Lung (tissue), 12 donors: ENCODE results near the gene MYBBP1A. TPM values are rescaled to one million over a fixed set of nuclear protein-coding genes. Genes with fewer than 3 reads are reported as not detected.

Experiments used
- ATAC-seq: fragments of 200-7000 bp; cut with Tn5 transposase; one replicate; pipeline ENCODE4 v1.9.1; 2020; ENCODE audit warnings: moderate number of reproducible peaks; ENCODE audit not compliant: insufficient read depth, low FRiP score
- DNase-seq, 3 donors: peaks; one replicate each; pipeline ENCODE4 v3.0.0-alpha.2; 2013 to 2017
- H3K27ac ChIP-seq, 2 donors: one replicate each; pipeline ENCODE4 v1.5.1; 2013; ENCODE audit warnings: mild to moderate bottlenecking in 2 of 2, moderate library complexity in 2 of 2, control low read depth in 1 of 2, inconsistent platforms in 1 of 2, low read depth in 1 of 2, low read length in 1 of 2
- H3K27me3 ChIP-seq, 3 donors: one replicate each; pipeline ENCODE4 v1.5.1; 2013; ENCODE audit warnings: low read length in 2 of 3; ENCODE audit not compliant: control insufficient read depth in 3 of 3, insufficient read depth in 3 of 3
- H3K36me3 ChIP-seq, 4 donors: one replicate each; pipeline ENCODE4 v1.5.1; 2013; ENCODE audit warnings: low read length in 4 of 4, mild to moderate bottlenecking in 1 of 4, moderate library complexity in 1 of 4; ENCODE audit not compliant: control insufficient read depth in 4 of 4, insufficient read depth in 4 of 4
- H3K4me1 ChIP-seq, 5 donors: one replicate each; pipeline ENCODE4 v1.5.1; 2013; ENCODE audit warnings: low read length in 5 of 5, mild to moderate bottlenecking in 2 of 5, moderate library complexity in 1 of 5; ENCODE audit not compliant: control insufficient read depth in 5 of 5, insufficient read depth in 5 of 5
- H3K4me3 ChIP-seq: one replicate; pipeline ENCODE4 v1.5.1; 2013; ENCODE audit warnings: mild to moderate bottlenecking, control low read depth, moderate library complexity
- H3K9ac ChIP-seq, 2 donors: one replicate each; pipeline ENCODE4 v1.5.1; 2013; ENCODE audit warnings: low read length in 2 of 2, control low read depth in 1 of 2; ENCODE audit not compliant: insufficient read depth in 1 of 2
- H3K9me3 ChIP-seq, 4 donors: one replicate each; pipeline ENCODE4 v1.5.1; 2013; ENCODE audit warnings: low read length in 3 of 4, mild to moderate bottlenecking in 1 of 4, moderate library complexity in 1 of 4; ENCODE audit not compliant: control insufficient read depth in 4 of 4, insufficient read depth in 3 of 4
- CTCF ChIP-seq: IDR thresholded peaks from 2 replicates; pipeline ENCODE4 v1.5.1; 2012; ENCODE audit warnings: mild to moderate bottlenecking; ENCODE audit errors: control extremely low read depth, extremely low read depth
- WGBS, 2 donors: extraction: QIAGEN DNeasy Blood & Tissue Kit; methylation state at CpG; one replicate each; pipeline ENCODE4 v1.1.7; 2013; 5-methylcytosine and 5-hydroxymethylcytosine counted together
- polyA plus RNA-seq, 2 donors: library from polyadenylated mRNA; stranded (reverse); fragments of 200-250 nt; gene quantifications; one replicate each; pipeline ENCODE4 v1.2.1, GENCODE V29; 2013
- total RNA-seq, 2 donors: library from RNA; depleted of rRNA in 1 of 2; stranded (reverse); fragments of >200 nt in 1 of 2; gene quantifications; one replicate each; pipeline ENCODE4 v1.2.1, GENCODE V29; 2014 to 2021
- donor health status: control.
- donor health status: control.
- donor health status: Bipolar disorder and iron deficiency.
- donor health status: healthy.
- donor health status: DM: yes; HTN: yes; CAD: no.

Gene MYBBP1A
- total and polyA plus RNA-seq, 4 donors: 21.2 to 71.7 (median 34.4) TPM

DNA sequence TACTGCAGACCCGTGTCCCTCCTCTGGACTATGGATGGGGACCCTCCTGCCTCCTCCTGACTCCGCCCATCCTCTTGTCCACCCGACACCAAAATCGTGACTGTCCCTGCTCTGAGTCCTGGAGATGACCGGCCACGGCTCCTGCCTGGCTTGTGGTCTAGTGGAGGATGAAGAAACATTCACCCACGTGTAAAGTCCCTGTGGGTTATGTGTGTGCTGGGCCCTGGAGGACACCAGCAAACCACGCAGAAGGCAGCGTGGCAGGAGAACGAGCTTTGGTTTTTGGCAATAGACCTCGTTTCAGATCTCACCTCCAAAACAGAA is 44.6 kb downstream of the MYBBP1A start:
- Histone ChIP-seq H3K4me1 (peaks cover 0 to 76% (median 22%) of the 10 kb centered on the region in 5 donors), H3K9ac (no peak overlapping the region), H3K4me3 (no peak overlapping the region), H3K27me3 (no peaks in the 10 kb centered on the region), H3K36me3 (no peaks in the 10 kb centered on the region), H3K9me3 (no peaks in the 10 kb centered on the region), H3K27ac (peak overlapping the region; percentile 17 to 70)
- 54 to 55% methylated on average over 11 of the region's 11 CpGs for WGBS, 2 donors
- no peak for TF ChIP-seq CTCF
- ATAC-seq (no peak), DNase-seq (no peak)

GRCh38 chr17:4509923-4510617 is 45.1 kb downstream of the MYBBP1A start:
- Histone ChIP-seq H3K9me3 (no peaks in the 10 kb centered on the region), H3K27ac (peak overlapping the region; percentile 51 to 70), H3K27me3 (no peaks in the 10 kb centered on the region), H3K36me3 (no peaks in the 10 kb centered on the region), H3K9ac (no peak overlapping the region), H3K4me1 (peaks cover 0 to 77% (median 21%) of the 10 kb centered on the region in 5 donors), H3K4me3 (no peak overlapping the region)
- DNase-seq (no peak), ATAC-seq (peak; percentile 10)
- no peak for TF ChIP-seq CTCF
- 38 to 51% methylated on average over 21 of the region's 21 CpGs for WGBS, 2 donors

- 21 to 27% methylated on average over 8 of the region's 8 CpGs for WGBS, 2 donors
- Histone ChIP-seq H3K9me3 (no peaks in the 10 kb centered on the region), H3K27me3 (no peaks in the 10 kb centered on the region), H3K27ac (peak overlapping the region; percentile 51 to 70), H3K36me3 (no peaks in the 10 kb centered on the region), H3K4me1 (peaks cover 0 to 75% (median 16%) of the 10 kb centered on the region in 5 donors), H3K9ac (no peak overlapping the region), H3K4me3 (no peak overlapping the region)
- TF ChIP-seq CTCF: no peak
- DNase-seq (no peak), ATAC-seq (no peak)
Observed at GRCh38 chr17:4509401-4509800, 45.8 kb downstream of the MYBBP1A start.

DNA sequence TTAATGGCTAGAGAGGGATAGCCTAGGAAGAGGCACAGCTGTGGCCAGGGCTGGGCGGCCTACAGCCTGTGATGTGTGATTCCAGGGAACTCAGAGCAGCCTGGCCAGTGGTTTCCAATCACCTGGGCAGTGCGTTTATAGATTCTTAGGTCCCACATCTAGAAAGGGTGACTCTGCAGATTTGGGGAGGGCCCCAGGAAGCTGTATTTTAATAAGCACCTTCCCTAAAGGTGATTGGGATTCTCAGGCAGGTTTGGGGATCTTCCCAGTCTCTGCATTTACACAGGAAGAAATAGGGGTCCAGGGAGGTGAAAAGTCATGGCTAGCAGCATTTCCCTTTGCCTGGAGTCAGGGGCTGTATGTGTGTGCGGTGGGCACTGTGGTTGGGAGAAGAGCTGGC is 47.0 kb downstream of the MYBBP1A start:
- TF ChIP-seq CTCF: no peak
- Histone ChIP-seq H3K9ac (no peak overlapping the region), H3K36me3 (no peaks in the 10 kb centered on the region), H3K4me3 (no peak overlapping the region), H3K9me3 (no peaks in the 10 kb centered on the region), H3K4me1 (peaks cover 0 to 78% (median 13%) of the 10 kb centered on the region in 5 donors), H3K27ac (peak overlapping the region in 1 of 2 donors; percentile 70), H3K27me3 (no peaks in the 10 kb centered on the region)
- ATAC-seq: no peak
- 69 to 77% methylated on average over 3 of the region's 3 CpGs for WGBS, 2 donors
- DNase-seq: no peak
